M059J (cell line): Measurements from ENCODE around the gene ARID4B. TPM values are rescaled to one million over a fixed set of nuclear protein-coding genes. Genes with fewer than 3 reads are reported as not detected.
A peak's percentile ranks its signal among the peaks of the same experiment; 100 is the strongest.
"Not testable (repeated sequence)": the region's sequence is repeated elsewhere in the genome, so short reads cannot be mapped to it uniquely, and the experiment has no call there.

Experiments used
- DNase-seq: peaks from one replicate; pipeline ENCODE4 v3.0.0-alpha.2; 2012; ENCODE audit warnings: low read depth
- total RNA-seq: library from RNA; depleted of rRNA; stranded (reverse); fragments of >200 nt; shearing (Covaris generic); gene quantifications from 2 replicates; pipeline ENCODE4 v1.2.3, GENCODE V29; 2014

The ARID4B gene
- total RNA-seq, 1 experiment from 2014 or later: 17.0 TPM

- DNase-seq: no peak
These were observed 101.0 kb downstream of the ARID4B start for GRCh38 chr1:235226933-235227332.

GRCh38 chr1:235225299-235225698, 102.7 kb downstream of the ARID4B start:
- no peak for DNase-seq

GRCh38 chr1:235221653-235222375, 106.2 kb downstream of the ARID4B start:
- DNase-seq: no peak

GRCh38 chr1:235215453-235215852, 112.5 kb downstream of the ARID4B start:
- no peak for DNase-seq

GRCh38 chr1:235214962-235215361, 113.0 kb downstream of the ARID4B start:
- not testable (repeated sequence) for DNase-seq

DNA sequence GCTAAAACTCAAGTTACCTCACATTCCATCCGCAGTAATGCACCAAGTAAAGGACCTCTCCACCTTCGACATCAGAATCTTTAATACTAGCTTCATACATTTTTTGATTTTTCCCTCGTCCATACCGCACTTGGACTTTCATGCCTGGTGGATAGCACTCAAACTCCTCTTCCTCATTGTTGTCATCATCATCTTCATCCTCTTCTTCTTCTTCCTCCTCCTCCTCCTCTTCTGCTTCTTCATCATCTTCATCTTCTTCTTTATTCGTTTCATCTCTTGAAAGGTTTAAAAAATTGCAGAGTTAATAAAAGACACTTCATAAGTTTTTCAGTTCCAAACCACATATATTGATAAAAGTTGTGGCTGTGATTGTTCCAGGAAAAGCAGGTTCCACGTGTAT, 114.2 kb downstream of the ARID4B start:
- no peak for DNase-seq

- DNase-seq: no peak
These were observed 116.5 kb downstream of the ARID4B start for GRCh38 chr1:235211517-235211916.

DNA sequence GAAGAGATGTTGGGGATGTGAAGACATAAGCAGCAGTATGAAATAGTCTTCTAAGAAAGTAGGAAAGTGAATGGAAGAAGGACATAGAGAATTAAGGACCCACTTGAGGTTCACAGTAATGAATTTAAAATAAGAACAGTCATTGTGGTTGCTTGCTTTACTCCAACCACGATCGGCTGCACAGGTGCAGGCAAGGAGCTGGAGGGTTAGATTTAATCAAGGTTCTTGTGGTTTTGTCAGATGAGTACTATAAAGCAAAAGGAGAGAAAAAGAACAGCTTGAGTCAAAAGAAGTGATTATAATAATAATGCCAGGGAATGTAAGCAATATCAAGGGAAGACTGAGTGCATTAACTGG, 120.8 kb downstream of the ARID4B start:
- DNase-seq: peak; percentile 63

DNA sequence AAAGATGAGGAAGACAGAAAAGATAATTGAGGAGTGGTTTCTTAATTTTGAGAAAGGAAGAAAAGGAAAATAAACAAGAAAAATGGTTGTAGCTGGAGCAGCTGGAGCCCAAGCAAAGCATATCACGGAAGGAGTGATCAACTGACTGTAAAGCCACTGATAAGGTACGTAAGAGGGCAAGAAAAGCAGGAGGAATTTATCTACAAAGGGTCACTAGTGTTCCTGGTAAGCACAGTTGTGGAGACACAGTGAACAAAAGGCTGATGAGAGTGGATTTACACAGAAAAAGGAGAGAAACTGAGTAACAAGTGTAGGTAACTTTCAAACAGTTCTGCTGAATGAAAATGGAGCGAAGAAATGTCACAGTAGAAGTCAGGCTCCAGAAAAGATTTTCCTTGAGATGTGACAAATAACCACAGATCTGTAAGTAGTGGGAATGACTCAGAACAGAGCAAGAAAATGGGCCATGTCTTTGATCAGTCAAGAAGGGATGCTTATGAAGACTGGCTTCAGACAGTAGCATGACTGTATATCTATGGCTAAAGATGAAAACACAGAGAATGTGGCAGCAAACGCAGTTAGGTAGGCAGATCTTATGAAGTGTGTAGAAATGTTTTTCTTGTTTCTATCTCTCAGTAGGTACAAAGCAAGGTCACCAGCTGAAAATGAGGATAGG, 121.3 kb downstream of the ARID4B start:
- peak; percentile 62 for DNase-seq

DNA sequence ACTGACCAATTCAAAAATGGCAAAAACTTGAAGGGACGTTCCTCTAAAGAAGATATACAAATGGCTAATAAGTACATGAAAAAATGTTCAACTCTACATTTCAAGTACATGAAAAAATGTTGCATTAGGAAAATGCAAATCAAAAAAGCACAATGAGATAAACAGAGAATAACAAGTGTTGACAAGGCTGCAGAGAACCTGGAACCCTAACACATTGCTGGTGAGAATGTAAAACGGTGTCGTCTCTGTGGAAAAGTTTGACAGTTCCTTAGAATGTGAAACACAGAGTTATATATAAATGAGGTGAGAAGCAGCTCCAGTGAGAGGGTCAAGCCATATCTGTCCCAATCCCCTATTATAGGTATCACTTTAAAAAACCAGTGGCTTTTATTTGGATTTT, 122.3 kb downstream of the ARID4B start:
- DNase-seq: no peak

- DNase-seq: no peak
These were observed 124.6 kb downstream of the ARID4B start for GRCh38 chr1:235203428-235203827.

- not testable (repeated sequence) for DNase-seq
These were observed 125.5 kb downstream of the ARID4B start for GRCh38 chr1:235202447-235202846.

GRCh38 chr1:235199441-235199840, 128.5 kb downstream of the ARID4B start:
- no peak for DNase-seq

DNA sequence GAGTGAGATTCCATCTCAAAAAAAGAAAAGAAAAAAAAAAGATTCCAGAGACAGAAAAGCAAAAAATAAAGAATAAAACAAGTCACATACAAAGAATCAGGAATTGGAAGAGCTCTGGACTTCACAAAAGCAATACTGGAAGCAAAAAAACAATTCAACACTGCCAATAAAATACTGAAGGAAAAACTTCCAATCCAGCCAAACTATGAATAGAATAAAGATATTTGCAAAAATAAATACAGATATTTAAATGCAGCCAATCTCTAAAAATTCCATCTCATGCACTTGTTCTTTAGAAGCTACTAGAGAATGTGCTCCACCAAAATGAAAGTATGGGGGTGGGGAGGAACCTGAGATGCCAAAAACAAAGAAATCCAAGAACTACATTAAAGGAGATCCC, 137.5 kb downstream of the ARID4B start:
- DNase-seq: no peak

DNA sequence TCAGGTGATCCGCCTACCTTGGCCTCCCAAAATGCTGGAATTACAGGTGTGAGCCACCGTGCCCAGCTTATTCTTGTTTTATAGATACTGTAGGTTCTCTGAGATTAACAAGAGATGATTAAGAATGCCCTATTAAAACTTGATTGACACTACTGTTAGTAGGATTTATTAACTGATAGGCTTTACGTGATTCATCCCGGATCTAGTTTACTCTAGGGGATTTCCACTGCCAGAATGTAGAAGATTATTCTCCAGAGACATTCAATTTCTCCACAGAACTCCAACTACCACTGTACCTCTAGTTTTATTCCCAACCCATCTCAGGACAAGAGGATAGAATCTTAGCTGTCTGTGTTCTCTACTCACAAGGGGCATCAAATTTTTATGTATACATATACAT, 140.7 kb downstream of the ARID4B start:
- DNase-seq: no peak

DNA sequence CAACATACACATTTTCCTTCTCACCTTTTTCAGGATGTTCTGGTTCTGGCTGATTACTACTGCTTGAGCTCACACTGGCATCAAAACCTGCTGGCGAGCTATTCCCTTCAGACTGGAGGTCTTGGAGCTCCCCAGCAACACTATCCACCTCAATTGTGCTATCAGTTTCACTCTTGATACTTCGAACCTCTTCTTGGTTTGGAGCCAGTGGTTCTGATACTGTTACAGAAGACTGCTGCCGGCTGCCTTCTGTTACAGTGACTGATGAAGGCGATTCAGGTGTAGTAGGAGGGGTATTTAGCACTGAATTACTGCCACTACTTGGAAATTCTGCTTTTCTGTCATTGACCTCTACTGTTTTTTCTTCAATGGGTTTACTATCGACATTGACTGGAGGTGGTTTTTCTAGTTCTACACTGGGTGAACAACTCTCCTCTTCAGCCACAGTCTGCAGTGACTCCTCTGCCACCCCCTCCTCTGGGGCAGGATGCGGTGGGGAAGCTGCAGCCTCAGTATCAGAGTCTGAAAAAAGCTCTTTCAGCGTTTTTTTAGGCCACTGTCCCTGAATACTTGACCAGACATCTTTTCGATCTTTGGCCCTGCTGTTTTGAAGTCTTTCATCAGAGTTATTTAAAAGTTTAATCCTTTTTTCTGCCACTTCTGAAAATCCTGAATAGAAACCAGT, 146.3 kb downstream of the ARID4B start:
- DNase-seq: no peak

DNA sequence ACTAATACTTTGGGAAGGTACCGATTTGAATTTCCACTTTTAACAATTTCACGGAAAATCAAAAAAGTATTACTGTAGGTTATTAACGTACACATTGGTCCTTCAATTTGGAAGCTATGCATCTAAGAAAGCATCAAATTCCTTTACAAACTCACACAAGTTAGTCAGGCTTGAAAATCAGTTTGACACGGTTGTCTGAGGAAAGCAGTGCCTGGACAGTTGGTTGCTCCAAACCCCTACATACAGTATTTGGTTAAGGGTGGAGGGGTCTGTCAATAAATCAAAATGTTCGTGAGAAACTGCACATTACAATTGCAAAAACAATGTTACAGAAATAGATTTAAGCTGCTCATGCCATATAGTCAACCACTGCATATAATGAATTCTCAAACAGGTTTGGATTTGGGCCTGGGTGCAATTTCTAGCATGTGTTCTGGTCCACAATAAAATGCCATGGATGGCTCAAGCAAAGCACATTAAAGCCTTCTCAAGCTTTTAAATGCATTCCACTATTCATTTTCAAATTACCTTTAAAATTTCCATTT, 147.0 kb downstream of the ARID4B start:
- no peak for DNase-seq

DNA sequence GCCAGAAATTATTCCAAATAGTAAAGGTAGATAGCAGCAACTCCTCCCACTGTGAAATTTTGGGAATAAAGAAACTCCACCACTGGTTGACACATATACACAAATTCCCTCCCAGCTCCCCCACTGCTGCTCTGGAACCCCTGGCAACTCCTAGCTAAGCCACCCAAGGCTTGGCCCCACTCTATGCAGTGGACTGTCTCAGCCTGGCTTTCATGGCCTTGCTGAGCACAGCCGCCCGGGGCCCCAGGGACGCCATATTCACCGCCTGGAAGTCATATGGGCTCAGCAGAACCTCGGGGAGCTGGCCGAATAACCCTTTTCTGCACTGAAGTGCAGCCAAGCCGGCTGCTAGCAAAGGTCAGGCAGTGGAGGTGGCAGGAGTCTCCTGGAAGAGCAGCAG, 151.5 kb downstream of the ARID4B start:
- DNase-seq: no peak

GRCh38 chr1:235169986-235170385, 158.0 kb downstream of the ARID4B start:
- DNase-seq: peak; percentile 24

GRCh38 chr1:235168375-235168774, 159.6 kb downstream of the ARID4B start:
- DNase-seq: no peak

DNA sequence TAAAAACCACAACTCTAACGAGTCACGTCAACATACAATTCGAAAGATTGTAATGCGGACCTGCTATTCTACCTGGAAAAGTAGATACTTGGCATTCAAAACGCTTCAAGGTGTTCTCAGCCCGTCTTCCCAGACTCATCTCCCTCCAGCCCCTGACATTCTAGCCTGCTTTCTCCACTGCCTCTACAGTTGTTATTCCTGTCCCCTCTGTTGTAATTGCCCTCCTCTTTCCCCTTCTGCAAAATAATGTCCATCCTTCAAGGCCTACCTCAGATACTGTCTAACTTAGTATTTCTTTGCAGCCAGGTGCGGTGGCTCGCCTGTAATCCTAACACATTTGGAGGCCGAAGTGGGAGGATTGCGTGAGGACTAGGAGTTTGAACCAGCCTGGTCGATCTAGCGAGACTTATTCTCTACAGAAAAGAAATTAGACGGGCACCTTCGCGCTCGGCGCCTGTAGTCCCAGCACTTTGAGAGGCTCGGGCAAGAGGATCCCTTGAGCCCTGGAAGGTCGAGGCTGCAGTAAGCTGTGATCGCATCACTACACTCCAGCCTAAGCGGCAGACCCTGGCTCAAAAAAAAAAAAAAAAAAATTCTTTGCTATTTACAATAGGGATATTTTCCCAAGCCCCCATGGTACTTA, 166.2 kb downstream of the ARID4B start:
- no peak for DNase-seq
